ENCODE measurements around the gene SARDH.

SARDH gene

GRCh38 chr9:133699546-133699945 lies 38.6 kb downstream of the SARDH start:
- H3K4me1 ChIP-seq (ENCODE audit: insufficient read depth, poor library complexity, severe bottlenecking) = no peaks in the 10 kb centered on the region
- DNase-seq (ENCODE audit: low spot score) (no peak), ATAC-seq (ENCODE audit: low read depth) (no peak)
- H3K27ac ChIP-seq (ENCODE audit: poor library complexity, severe bottlenecking) = no peak overlapping the region
- H3K9me3 ChIP-seq (ENCODE audit: severe bottlenecking) = no peaks in the 10 kb centered on the region
- no peak overlapping the region for H3K4me3 ChIP-seq (ENCODE audit: severe bottlenecking)
- H3K27me3 ChIP-seq (ENCODE audit: insufficient read depth, poor library complexity, severe bottlenecking) = peaks cover 58% of the 10 kb centered on the region
- no peak for TF ChIP-seq CTCF (IDR thresholded peaks at IDR 0.05; ENCODE audit: poor library complexity, severe bottlenecking)
- no peaks in the 10 kb centered on the region for H3K36me3 ChIP-seq (ENCODE audit: low read depth)

GRCh38 chr9:133696071-133696472 lies 42.1 kb downstream of the SARDH start:
- DNase-seq (ENCODE audit: low spot score) (no peak), ATAC-seq (ENCODE audit: low read depth) (no peak)
- no peak overlapping the region for H3K4me3 ChIP-seq (ENCODE audit: severe bottlenecking)
- H3K9me3 ChIP-seq (ENCODE audit: severe bottlenecking) = no peaks in the 10 kb centered on the region
- H3K36me3 ChIP-seq (ENCODE audit: low read depth) = no peaks in the 10 kb centered on the region
- TF ChIP-seq CTCF (IDR thresholded peaks at IDR 0.05; ENCODE audit: poor library complexity, severe bottlenecking) = no peak
- H3K27ac ChIP-seq (ENCODE audit: poor library complexity, severe bottlenecking) = no peak overlapping the region
- H3K4me1 ChIP-seq (ENCODE audit: insufficient read depth, poor library complexity, severe bottlenecking) = no peaks in the 10 kb centered on the region
- H3K27me3 ChIP-seq (ENCODE audit: insufficient read depth, poor library complexity, severe bottlenecking) = peaks cover 35% of the 10 kb centered on the region

DNA sequence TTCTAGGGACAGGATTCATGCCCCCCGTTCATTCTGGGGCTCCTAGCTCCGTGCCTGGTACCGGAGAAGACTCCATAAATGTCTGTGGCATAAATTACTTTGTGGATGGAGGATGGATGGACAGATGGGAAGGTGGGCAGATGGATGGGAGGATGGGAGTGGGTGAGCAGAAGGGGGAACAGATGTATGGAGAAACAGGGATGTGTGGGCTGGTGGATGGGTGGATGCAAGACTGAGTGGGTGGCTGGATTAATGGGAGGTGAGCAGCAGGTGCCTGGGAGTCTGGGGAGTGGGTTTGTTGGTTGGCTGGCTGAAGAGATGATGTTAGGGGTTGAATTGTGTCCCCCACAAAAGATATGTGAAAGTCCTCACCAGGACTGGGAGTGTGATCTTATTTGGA lies 43.5 kb downstream of the SARDH start:
- Histone ChIP-seq H3K36me3 (ENCODE audit: low read depth) (no peaks in the 10 kb centered on the region), H3K27me3 (ENCODE audit: insufficient read depth, poor library complexity, severe bottlenecking) (peaks cover 23% of the 10 kb centered on the region), H3K9me3 (ENCODE audit: severe bottlenecking) (no peaks in the 10 kb centered on the region), H3K27ac (ENCODE audit: poor library complexity, severe bottlenecking) (no peak overlapping the region), H3K4me1 (ENCODE audit: insufficient read depth, poor library complexity, severe bottlenecking) (no peaks in the 10 kb centered on the region), H3K4me3 (ENCODE audit: severe bottlenecking) (no peak overlapping the region)
- no peak for TF ChIP-seq CTCF (IDR thresholded peaks at IDR 0.05; ENCODE audit: poor library complexity, severe bottlenecking)
- no peak for ATAC-seq (ENCODE audit: low read depth)
- DNase-seq (ENCODE audit: low spot score) = no peak

GRCh38 chr9:133693703-133694529 lies 44.2 kb downstream of the SARDH start:
- Histone ChIP-seq H3K27ac (ENCODE audit: poor library complexity, severe bottlenecking) (no peak overlapping the region), H3K9me3 (ENCODE audit: severe bottlenecking) (no peaks in the 10 kb centered on the region), H3K27me3 (ENCODE audit: insufficient read depth, poor library complexity, severe bottlenecking) (peaks cover 21% of the 10 kb centered on the region), H3K4me1 (ENCODE audit: insufficient read depth, poor library complexity, severe bottlenecking) (no peaks in the 10 kb centered on the region), H3K4me3 (ENCODE audit: severe bottlenecking) (no peak overlapping the region), H3K36me3 (ENCODE audit: low read depth) (no peaks in the 10 kb centered on the region)
- no peak for TF ChIP-seq CTCF (IDR thresholded peaks at IDR 0.05; ENCODE audit: poor library complexity, severe bottlenecking)
- ATAC-seq (ENCODE audit: low read depth) = no peak
- DNase-seq (ENCODE audit: low spot score) = no peak

GRCh38 chr9:133693116-133693515 lies 45.0 kb downstream of the SARDH start:
- H3K36me3 ChIP-seq (ENCODE audit: low read depth) = no peaks in the 10 kb centered on the region
- DNase-seq (ENCODE audit: low spot score) = no peak
- no peak for TF ChIP-seq CTCF (IDR thresholded peaks at IDR 0.05; ENCODE audit: poor library complexity, severe bottlenecking)
- no peak for ATAC-seq (ENCODE audit: low read depth)
- no peak overlapping the region for H3K4me3 ChIP-seq (ENCODE audit: severe bottlenecking)
- no peaks in the 10 kb centered on the region for H3K4me1 ChIP-seq (ENCODE audit: insufficient read depth, poor library complexity, severe bottlenecking)
- H3K27ac ChIP-seq (ENCODE audit: poor library complexity, severe bottlenecking) = no peak overlapping the region
- H3K27me3 ChIP-seq (ENCODE audit: insufficient read depth, poor library complexity, severe bottlenecking) = peaks cover 14% of the 10 kb centered on the region
- H3K9me3 ChIP-seq (ENCODE audit: severe bottlenecking) = no peaks in the 10 kb centered on the region
